ENCODE results near the gene IPO8.
A peak's percentile ranks its signal among the peaks of the same experiment; 100 is the strongest.

Gene IPO8

DNA sequence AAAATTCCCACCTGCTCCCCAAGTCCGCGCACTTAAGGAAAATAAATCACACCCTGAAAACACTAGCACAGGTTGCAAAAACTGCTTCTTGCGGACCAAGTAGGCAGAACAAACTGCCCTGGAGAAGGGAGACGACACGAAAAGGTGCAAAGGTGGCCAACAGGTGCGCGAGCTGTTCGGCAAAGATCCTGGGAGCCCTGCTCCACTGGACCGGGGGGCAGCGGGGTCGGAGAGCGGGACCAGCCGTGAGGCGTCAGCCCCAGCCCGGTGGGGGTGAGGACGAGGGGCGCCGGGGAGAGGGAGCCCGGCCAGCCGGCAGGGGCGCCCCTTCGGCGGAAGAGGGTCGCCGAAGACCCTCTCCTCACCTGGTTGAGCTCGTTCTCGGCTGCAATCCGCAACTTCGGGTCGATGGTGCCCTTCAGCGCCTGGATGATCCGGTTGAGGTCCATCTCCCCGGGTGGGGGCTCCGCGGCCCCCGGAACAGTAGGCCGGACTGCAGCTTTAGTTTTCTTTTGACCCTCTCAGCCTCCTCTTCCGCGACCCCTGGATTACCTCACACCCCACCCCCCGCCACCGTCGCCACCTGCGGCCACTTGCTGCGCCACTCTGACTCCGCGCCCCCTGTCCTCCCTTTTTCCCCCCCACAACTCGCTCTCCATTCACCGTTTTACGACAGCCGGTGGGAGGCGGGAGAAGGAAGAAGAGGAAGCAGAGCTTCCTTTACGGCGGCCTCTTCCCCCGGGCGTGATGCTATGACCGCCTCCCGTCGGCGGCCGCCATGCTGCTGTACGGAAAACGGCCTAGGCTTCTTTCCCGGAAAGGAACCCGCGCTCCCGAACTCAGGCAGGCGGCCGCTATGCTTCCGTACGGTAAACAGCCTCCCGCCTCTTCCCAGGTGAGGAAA, at the start of gene IPO8:
Gene IPO8, minus strand, starts transcription at position 671 of the 904 bp plus-strand sequence. Its CDS starts 222 bp downstream, at position 449.
- no peaks in the 10 kb centered on the region for H3K36me3 Mint-ChIP-seq
- no peaks in the 10 kb centered on the region for H3K9me3 Mint-ChIP-seq
- H3K27me3 Mint-ChIP-seq: no peaks in the 10 kb centered on the region
- H3K27ac Mint-ChIP-seq: peak within 1 kb of the TSS; percentile 96
- peaks cover 43% of the 10 kb centered on the region for H3K4me1 Mint-ChIP-seq
- ATAC-seq: peak; percentile 93
- H3K4me3 Mint-ChIP-seq: peak within 1 kb of the TSS; percentile 95

DNA sequence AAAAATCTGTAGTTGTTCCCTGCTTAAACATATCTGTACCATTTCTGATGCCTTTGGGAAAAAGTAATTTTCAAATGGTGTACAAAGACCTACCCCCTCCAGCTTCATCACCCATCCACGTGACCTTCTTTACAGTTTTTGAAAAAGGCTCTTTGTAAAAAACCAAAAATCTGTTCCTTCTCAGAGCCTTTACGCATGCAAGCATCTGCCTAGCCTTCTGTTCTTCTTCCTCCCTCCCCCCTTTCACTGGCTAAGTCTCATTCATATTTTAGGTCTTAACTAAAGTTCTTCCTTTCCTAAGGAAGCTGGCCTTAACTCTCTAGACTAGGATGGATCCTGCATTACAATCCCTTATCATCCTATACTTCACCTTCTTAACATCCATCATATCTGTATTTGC, 48.7 kb upstream of the IPO8 start:
- Mint-ChIP-seq H3K27me3 (no peaks in the 10 kb centered on the region), H3K4me1 (peaks cover 12% of the 10 kb centered on the region), H3K4me3 (no peak overlapping the region), H3K27ac (no peak overlapping the region), H3K36me3 (peaks cover 24% of the 10 kb centered on the region), H3K9me3 (no peaks in the 10 kb centered on the region)
- ATAC-seq: no peak

DNA sequence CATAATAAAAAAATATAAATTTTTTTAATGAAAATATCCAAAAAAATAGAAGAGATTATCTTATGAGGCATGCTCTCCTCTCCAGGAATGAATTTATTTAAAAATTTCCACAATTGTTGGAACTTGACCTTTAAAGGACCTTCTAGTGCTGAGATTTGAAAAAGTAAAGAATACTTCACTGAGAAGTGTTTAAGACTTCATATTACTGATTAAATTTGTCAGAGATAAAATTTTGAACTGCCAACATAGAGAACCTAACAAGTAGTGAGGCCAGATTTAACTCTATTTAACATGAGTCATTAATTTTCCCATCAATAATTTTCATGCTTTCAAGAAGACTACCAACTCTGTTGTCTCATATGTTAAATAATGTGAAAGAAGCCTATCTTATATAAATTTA, 44.6 kb upstream of the IPO8 start:
- Mint-ChIP-seq H3K4me1 (no peaks in the 10 kb centered on the region), H3K4me3 (no peak overlapping the region), H3K9me3 (no peaks in the 10 kb centered on the region), H3K27ac (no peak overlapping the region), H3K36me3 (peaks cover 26% of the 10 kb centered on the region), H3K27me3 (no peaks in the 10 kb centered on the region)
- no peak for ATAC-seq

DNA sequence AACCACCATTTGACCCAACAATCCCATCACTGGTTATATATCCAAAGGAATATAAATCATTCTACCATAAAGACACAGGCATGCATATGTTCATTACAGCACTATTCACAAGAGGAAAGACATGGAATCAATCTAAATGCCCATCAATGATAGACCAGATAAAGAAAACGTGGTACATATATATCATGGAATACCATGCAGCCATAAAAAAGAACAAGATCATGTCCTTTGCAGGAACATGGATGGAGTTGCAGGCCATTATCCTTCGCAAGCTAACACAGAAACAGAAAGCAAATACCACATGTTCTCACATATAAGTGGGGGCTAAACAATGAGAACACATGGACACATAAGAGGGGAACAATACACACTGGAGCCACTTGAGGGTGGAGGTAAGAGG, 43.4 kb upstream of the IPO8 start:
- Mint-ChIP-seq H3K27ac (no peak overlapping the region), H3K9me3 (no peaks in the 10 kb centered on the region), H3K4me1 (no peaks in the 10 kb centered on the region), H3K4me3 (no peak overlapping the region), H3K27me3 (no peaks in the 10 kb centered on the region), H3K36me3 (peaks cover 35% of the 10 kb centered on the region)
- ATAC-seq: no peak

DNA sequence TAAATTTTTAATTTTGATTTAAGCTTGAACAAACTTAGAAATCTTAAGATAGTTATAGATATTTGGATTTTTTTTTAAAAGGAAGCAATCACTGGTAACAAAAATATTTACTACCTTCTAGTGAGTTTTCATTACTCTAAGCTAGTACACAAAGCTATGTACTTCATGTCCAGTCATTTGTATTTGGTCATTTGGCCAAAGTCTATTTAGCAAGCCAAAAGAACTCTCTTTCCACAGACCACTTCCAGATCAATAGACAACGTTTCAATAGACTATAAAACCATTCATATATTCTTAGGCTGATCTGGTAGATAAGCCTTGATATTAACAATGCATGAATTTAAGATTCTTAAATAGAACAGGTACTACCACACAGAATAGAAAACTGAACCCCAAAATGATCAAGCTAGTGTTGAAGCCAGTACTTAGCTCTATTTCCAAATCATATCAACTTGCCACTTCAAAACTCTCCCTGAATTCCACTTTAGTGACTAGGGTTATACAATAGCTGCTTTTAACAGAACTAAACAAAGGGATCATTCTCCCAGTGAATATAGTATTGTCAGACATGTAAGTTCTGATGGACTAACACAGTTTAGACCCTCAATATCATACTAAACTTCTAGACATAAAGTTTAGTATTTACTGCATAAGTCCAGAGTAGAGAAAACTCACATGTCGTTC, 37.4 kb upstream of the IPO8 start:
- Mint-ChIP-seq H3K4me1 (no peaks in the 10 kb centered on the region), H3K27ac (no peak overlapping the region), H3K27me3 (no peaks in the 10 kb centered on the region), H3K9me3 (no peaks in the 10 kb centered on the region), H3K36me3 (peaks cover 51% of the 10 kb centered on the region), H3K4me3 (no peak overlapping the region)
- ATAC-seq: no peak

DNA sequence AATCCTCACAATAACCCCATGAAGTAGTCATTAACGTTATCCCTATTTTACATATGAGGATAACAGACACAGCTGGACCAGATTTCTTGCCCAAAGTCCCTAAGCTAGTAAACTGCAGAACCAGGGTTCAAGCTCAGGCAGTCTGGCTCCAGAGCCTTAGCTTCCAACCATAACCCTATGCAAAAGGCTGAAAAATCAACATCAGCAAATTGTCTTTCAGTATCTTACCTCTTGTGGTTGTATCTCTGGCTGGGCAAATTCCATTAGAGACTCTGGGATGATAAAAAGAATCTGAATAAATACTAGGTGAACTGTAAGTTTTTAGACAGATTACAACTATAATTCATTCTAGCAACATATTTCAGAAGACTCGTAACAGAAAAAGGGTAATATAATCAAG, 34.3 kb upstream of the IPO8 start:
- ATAC-seq: no peak

DNA sequence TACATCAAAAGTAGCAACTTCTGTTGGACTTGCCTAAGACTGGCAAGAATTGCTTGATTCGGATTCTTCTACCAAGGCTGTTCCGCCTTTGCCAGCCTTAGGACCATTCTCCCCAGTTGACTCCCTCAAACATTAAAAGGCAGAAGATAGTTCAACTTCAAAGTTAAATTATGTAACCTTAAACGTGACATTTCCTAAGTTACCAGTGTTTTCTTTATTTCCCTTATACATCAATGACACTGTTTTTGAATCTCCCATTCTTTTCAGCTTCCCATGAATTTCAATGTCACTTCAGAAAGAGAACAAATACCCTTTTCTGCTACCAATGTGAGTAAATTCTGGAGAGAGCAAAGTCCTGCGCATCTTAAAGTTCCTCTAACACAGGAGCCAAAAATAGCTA, 33.9 kb upstream of the IPO8 start:
- no peak for ATAC-seq
- peaks cover 31% of the 10 kb centered on the region for H3K36me3 Mint-ChIP-seq
- no peaks in the 10 kb centered on the region for H3K9me3 Mint-ChIP-seq
- no peak overlapping the region for H3K27ac Mint-ChIP-seq
- H3K27me3 Mint-ChIP-seq: no peaks in the 10 kb centered on the region
- H3K4me3 Mint-ChIP-seq: no peak overlapping the region
- H3K4me1 Mint-ChIP-seq: no peaks in the 10 kb centered on the region

More for the DNA sequence above, 34.3 kb upstream of the IPO8 start:
- Mint-ChIP-seq H3K9me3 (no peaks in the 10 kb centered on the region), H3K4me1 (no peaks in the 10 kb centered on the region), H3K4me3 (no peak overlapping the region), H3K27ac (no peak overlapping the region), H3K27me3 (no peaks in the 10 kb centered on the region), H3K36me3 (peaks cover 35% of the 10 kb centered on the region)

DNA sequence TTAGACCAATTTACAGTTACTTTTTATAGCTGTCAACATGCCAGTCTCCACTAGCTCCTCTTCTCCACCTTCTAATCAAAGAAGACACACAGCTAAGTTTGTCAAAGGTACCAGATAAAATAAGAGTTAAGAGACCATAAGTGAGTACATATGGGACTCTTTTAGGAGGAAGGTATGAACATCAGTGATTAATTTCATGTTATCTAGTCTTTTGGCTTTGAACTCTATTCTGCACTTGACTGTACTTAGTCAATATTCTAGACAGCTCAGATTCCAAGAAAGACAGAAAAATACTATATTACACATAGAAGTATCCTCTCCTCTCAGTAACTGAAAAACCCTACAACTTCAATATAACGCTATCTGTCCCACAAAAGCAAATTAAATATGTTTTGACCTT, 31.0 kb upstream of the IPO8 start:
- H3K9me3 Mint-ChIP-seq: no peaks in the 10 kb centered on the region
- no peak for ATAC-seq
- no peak overlapping the region for H3K4me3 Mint-ChIP-seq
- H3K36me3 Mint-ChIP-seq: peaks cover 35% of the 10 kb centered on the region
- no peaks in the 10 kb centered on the region for H3K4me1 Mint-ChIP-seq
- H3K27ac Mint-ChIP-seq: no peak overlapping the region
- no peaks in the 10 kb centered on the region for H3K27me3 Mint-ChIP-seq

DNA sequence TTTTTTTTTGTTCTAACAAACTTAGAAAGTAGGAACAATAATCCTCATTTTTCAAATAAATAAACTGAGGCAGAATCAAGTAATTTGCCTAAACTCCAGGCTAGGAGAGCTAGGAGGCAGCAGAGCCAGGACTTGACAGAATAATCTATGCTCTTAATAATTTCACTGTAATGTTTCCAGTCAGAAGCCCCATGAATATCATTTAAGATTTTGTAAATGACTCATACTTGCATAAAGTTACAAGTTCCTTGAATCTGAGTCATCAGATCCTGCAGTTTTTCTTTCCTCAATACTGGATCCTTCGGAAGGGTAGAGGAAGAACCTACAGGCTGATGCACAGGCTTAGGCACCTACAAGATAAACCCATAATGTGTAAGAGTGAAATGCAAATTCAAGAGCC, 30.1 kb upstream of the IPO8 start:
- peaks cover 43% of the 10 kb centered on the region for H3K36me3 Mint-ChIP-seq
- H3K4me3 Mint-ChIP-seq: no peak overlapping the region
- ATAC-seq: no peak
- H3K9me3 Mint-ChIP-seq: no peaks in the 10 kb centered on the region
- no peaks in the 10 kb centered on the region for H3K27me3 Mint-ChIP-seq
- H3K4me1 Mint-ChIP-seq: no peaks in the 10 kb centered on the region
- H3K27ac Mint-ChIP-seq: no peak overlapping the region

DNA sequence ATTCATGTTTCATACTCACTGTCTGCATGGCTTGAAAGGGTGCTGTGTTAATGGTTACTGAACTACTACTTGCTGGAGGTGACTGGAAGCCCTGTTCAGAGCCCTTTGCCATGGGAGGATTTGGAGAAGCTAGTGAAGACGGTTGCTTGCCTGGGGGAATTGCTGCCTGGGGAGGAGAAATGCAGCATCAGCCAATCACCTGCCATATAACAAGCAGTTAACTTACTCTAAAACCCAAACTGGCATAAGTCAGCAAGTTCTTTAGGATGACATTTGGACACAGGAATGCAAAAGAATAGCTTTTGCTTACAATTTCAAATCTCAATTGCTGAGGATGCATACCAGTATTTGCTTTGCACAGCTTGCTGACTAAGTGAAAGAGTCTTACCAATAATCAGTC, 23.4 kb upstream of the IPO8 start:
- Mint-ChIP-seq H3K4me3 (no peak overlapping the region), H3K9me3 (no peaks in the 10 kb centered on the region), H3K27me3 (no peaks in the 10 kb centered on the region), H3K27ac (no peak overlapping the region), H3K4me1 (no peaks in the 10 kb centered on the region), H3K36me3 (peaks cover 56% of the 10 kb centered on the region)
- ATAC-seq: no peak

DNA sequence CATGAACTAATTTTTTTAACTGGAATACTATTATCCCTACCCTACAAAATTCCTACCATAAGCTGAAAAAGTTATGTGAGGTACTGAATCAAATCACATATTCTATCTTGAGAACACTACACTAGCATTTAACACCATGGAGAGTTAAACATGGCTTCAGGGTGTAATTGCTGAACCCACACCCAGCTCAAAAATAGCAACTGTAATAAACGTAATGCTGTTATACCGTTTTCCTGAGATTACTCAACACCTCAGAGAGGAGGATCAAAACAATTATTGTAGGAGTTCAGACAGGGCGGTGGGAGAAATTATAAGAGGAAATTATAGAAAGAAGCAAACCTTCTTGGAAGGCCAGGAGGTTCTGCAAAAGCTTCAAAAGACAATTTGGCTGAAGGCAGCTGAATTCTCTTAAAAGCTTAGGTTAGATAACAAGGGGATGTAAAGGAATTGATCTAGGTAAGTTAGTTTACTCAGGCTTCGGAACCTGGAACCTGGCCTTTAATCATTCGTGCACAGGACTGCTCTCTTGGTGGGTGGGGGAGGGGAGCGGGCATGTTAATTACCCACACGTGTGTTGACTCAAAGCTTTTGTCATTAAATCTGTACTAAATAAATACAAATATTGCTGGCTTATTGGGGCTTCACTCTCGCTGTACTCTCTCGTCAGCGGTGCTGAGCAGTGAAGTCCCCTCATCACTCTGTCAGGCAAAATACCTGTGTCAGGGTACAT, 12.1 kb upstream of the IPO8 start:
- no peak for ATAC-seq
- no peak overlapping the region for H3K27ac Mint-ChIP-seq
- H3K27me3 Mint-ChIP-seq: no peaks in the 10 kb centered on the region
- no peaks in the 10 kb centered on the region for H3K9me3 Mint-ChIP-seq
- peaks cover 27% of the 10 kb centered on the region for H3K36me3 Mint-ChIP-seq
- H3K4me3 Mint-ChIP-seq: no peak overlapping the region
- H3K4me1 Mint-ChIP-seq: no peaks in the 10 kb centered on the region

DNA sequence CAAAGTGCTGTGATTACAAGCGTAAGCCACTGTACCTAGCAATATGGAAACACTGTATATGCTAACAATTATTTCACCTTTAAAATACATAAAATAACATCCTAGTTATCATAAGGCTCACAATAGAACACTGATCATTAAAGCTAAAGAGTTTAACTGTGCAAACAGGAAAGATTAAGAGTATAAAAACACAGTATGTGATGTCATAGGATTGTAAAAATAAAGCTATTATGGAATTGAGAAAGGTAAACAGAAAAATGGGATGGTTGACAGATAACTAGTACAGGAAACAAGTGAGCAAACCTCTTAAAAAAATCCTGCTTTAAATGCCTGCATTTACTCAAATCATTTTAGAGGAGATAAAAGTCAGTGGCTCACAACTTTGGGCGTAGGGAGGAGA, 10.8 kb upstream of the IPO8 start:
- Mint-ChIP-seq H3K27ac (no peak overlapping the region), H3K4me1 (no peaks in the 10 kb centered on the region), H3K9me3 (no peaks in the 10 kb centered on the region), H3K4me3 (no peak overlapping the region), H3K27me3 (no peaks in the 10 kb centered on the region), H3K36me3 (peaks cover 19% of the 10 kb centered on the region)
- no peak for ATAC-seq

DNA sequence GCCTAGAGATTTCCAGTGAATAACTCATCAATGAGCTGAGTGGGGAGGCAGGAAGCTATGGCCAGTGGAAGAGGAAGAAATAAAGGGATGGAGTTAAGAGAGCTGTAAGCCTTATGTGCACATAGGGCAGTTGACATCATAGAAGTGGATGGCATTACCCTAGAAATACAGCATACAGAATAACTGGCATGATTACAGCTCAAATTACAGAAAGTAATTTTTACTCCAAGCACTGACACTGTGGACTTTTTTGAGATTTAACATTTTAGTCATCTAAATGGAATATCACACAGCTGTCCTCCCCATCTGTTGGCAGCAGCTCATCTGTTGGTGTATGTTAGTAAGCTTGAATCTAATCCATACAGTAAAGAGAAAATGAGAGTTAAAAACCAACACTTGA, 5.4 kb upstream of the IPO8 start:
- Mint-ChIP-seq H3K4me1 (peaks cover 5% of the 10 kb centered on the region), H3K27ac (no peak overlapping the region), H3K36me3 (peaks cover 5% of the 10 kb centered on the region), H3K27me3 (no peaks in the 10 kb centered on the region), H3K4me3 (no peak overlapping the region), H3K9me3 (no peaks in the 10 kb centered on the region)
- ATAC-seq: no peak

DNA sequence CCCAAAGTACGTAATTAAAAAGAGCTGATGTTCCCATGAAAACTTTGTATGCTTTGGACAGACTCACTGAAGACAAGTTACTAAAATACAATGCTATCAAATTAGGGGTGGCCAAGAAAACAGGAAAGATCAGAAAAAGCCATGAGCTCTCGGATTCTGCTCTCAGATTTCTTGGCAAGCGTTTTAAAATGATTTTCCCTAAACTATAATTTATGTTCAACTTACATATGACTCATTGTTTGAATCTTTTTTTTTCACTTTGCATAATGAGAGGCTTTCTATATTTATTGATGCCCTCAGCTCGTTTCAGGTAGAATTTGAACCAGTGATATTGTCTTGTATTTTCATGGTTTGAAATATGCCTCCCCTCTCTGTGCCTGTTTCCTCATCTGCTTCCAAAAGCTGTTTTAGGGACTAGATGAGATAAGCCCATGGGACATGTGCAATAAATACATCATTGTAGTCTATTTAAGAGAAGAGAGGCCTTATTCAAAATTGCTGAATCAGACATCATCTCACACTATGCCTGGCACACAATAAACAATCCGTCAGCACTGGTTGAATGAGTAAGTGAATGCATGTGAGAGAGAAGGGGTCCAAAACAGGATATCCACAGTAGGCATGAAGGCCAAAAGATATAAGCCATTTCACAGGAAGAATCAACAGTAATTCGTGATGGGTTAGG, 4.7 kb upstream of the IPO8 start:
- Mint-ChIP-seq H3K4me1 (peaks cover 7% of the 10 kb centered on the region), H3K9me3 (no peaks in the 10 kb centered on the region), H3K4me3 (no peak overlapping the region), H3K27ac (no peak overlapping the region), H3K36me3 (peaks cover 5% of the 10 kb centered on the region), H3K27me3 (no peaks in the 10 kb centered on the region)
- ATAC-seq: no peak

DNA sequence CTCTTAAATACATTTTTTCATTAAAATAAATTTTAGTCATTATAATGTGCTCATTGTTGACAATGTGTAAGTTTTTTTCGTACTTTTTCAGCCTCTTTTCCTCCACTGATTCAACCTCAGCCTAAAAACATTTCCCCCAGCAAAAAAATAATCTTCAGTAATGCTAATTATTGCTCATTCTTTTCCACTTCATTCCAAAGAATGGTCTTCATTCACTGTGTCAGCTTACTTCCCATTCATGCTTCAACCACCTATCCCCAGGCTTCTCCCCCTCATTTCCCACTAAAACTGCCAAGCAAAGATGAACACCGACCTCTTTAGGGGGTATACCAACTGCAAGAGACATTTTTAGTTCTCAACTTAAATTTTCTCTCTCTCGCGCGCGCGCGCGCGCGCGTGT, 2.7 kb upstream of the IPO8 start:
- Mint-ChIP-seq H3K4me1 (peaks cover 23% of the 10 kb centered on the region), H3K27ac (no peak overlapping the region), H3K4me3 (no peak overlapping the region), H3K9me3 (no peaks in the 10 kb centered on the region), H3K36me3 (no peaks in the 10 kb centered on the region), H3K27me3 (no peaks in the 10 kb centered on the region)
- no peak for ATAC-seq

Data from stimulated activated memory B cell treated with anti-CD40 and anti-IgM and Interleukin-4, amounts not matched to agents 10 μg/mL and 1 μg/mL and 100 μg/mL, for 72 hours (primary cell).